Heart left ventricle (tissue), 16 donors: ENCODE measurements around the gene ZNF408. TPM values are rescaled to one million over a fixed set of nuclear protein-coding genes. Genes with fewer than 3 reads are reported as not detected.
A peak's percentile ranks its signal among the peaks of the same experiment; 100 is the strongest.

Experiments used
- ATAC-seq, 4 donors: fragments of 200-7000 bp; cut with Tn5 transposase; one replicate each; pipeline ENCODE4 v1.9.1; 2020 to 2022; ENCODE audit warnings: moderate library complexity in 4 of 4, mild to moderate bottlenecking in 3 of 4, moderate number of reproducible peaks in 1 of 4
- DNase-seq, 5 donors: peaks; one replicate each; pipeline ENCODE4 v3.0.0-alpha.2; 2020
- H3K27ac ChIP-seq, 12 donors: fragments of 200-600 bp; sonication (generic) in 4 of 12; one replicate each; pipeline versions ENCODE4 v1.5.0 to v1.8.0; 2016 to 2022; ENCODE audit warnings: mild to moderate bottlenecking in 2 of 12
- H3K27me3 ChIP-seq, 9 donors: fragments of 200-600 bp; sonication (generic) in 2 of 9; one replicate each; pipeline versions ENCODE4 v1.5.1 to v1.8.0; 2016 to 2022; ENCODE audit warnings: mild to moderate bottlenecking in 3 of 9
- H3K36me3 ChIP-seq, 9 donors: fragments of 200-600 bp; sonication (generic) in 2 of 9; one replicate each; pipeline versions ENCODE4 v1.5.0 to v1.8.0; 2018 to 2022; ENCODE audit warnings: mild to moderate bottlenecking in 2 of 9
- H3K4me1 ChIP-seq, 12 donors: fragments of 200-600 bp; sonication (generic) in 4 of 12; one replicate each; pipeline versions ENCODE4 v1.5.0 to v1.8.0; 2016 to 2022; ENCODE audit warnings: mild to moderate bottlenecking in 3 of 12
- H3K4me3 ChIP-seq, 12 donors: fragments of 200-600 bp; sonication (generic) in 4 of 12; one replicate each; pipeline versions ENCODE4 v1.5.0 to v1.8.0; 2017 to 2022; ENCODE audit warnings: mild to moderate bottlenecking in 9 of 12, moderate library complexity in 4 of 12
- H3K9me3 ChIP-seq, 12 donors: fragments of 200-600 bp; sonication (generic) in 4 of 12; one replicate each; pipeline versions ENCODE4 v1.5.0 to v1.8.0; 2016 to 2022; ENCODE audit warnings: mild to moderate bottlenecking in 1 of 12
- POLR2A ChIP-seq, 2 donors: fragments of 450-650 bp; IDR thresholded peaks; one replicate each; pipeline ENCODE4 v1.6.1; 2017; ENCODE audit warnings: antibody characterized with exemption in 2 of 2, mild to moderate bottlenecking in 2 of 2, moderate library complexity in 2 of 2
- WGBS, 4 donors: extraction: QIAGEN DNeasy Blood & Tissue Kit in 2 of 4; methylation state at CpG; one replicate each; pipeline versions ENCODE4 v1.1.5 to v1.1.7; 2013 to 2018; 5-methylcytosine and 5-hydroxymethylcytosine counted together
- intact Hi-C, 10 donors: fragments of 100-400 bp; cut with DNase I; formaldehyde crosslinking; loops; one replicate each; pipeline versions ENCODE4 v1.11.1 to v1.14.2; 2022
- polyA plus RNA-seq, 2 donors: library from polyadenylated mRNA; stranded (reverse); fragments of 200-250 nt; gene quantifications; one replicate each; pipeline ENCODE4 v1.2.3, GENCODE V29; 2013
- total RNA-seq, 9 donors: library from RNA; depleted of rRNA in 2 of 9; stranded (reverse); fragments of >200 nt in 2 of 9; fragmentation: NEBNext Ultra II Directional in 3 of 9; extraction: Animal tissue kit (Norgen Biotek cat#: 25700) in 3 of 9; gene quantifications; one replicate each; pipeline versions ENCODE4 v1.1.0 to v1.2.4, GENCODE V29; 2016 to 2023
- TF ChIP-seq, protein P1 (sequence below), 12 donors: fragments of 200-600 bp; sonication (generic) in 4 of 12; IDR thresholded peaks; one replicate each; pipeline versions ENCODE4 v1.5.0 to v1.8.0; 2018 to 2022; ENCODE audit warnings: antibody characterized with exemption in 12 of 12, mild to moderate bottlenecking in 5 of 12
- donor health status: ischemic (EF 13 %, LVEDD 7.1; RV severe dilation, severe dysfunction).
- donor health status: healthy with polysubstance abuse.
- donor health status: DM: no; HTN: yes; CAD: no.
- donor health status: DM: no; HTN: no; CAD: no.
- donor health status: ischemic (EF 25% LVEDD 6.9; RV normal size, moderate dysfunction).
- donor health status: ischemic (EF 25% LVEDD 5.7; RV mildly dilated, moderate dysfunction).
- donor health status: healthy.
- donor health status: DM: yes; HTN: yes; CAD: no.
- donor health status: ischemic (EF 35%, LVEDD 5.7; RV mildly dilated, moderate dysfunction).
- donor health status: nonischemic (EF 11% LVEDD 7.7; RV severe dilation, severe dysfunction).
- donor health status: DM: yes; HTN: yes; CAD: no.
- donor health status: PGD.
- donor health status: ischemic (EF 29% LVEDD 5.4; RV normal size, mild dysfunction).
- donor health status: nonischemic (EF 23%, LVEDD 6.1; RV moderate dilation, normal function).

Gene ZNF408
- total and polyA plus RNA-seq, 11 donors: 5.3 to 10.0 (median 7.1) TPM

DNA sequence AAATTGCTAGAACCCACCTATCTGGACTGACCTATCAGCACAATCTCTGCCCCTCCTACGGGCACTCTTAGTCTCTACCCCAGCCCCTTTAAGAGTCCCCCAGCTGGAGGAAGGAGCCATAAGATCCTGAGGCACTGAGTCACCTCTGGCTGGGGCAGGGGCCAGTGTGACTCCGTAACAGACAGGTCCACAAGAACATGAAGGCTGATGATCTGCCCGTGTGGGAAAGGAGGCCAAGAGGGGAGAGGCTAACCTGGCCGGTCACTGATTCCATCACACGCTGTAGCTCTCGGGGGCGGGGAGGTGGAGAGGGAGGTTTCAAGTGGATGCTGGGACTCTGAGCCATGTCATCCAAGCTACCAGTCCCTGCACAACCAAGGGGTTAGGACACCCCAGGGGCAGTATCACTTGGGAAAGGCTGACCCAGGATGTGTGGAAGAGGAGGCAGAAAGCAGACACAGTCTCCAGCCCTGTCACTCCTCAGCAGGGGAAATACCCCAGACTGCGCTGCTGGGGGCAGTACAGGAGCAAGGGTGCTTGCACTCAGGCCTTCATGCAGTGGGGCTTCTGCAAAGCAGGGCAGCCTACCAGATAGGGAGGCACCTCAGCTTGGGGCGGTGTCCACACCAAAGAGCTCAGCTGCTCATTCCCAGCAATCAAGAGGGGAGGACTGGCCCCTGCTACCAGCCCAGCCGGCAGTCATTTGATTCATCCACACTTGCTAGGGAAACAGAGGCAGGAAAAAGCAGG, 22.7 kb upstream of the ZNF408 start:
- Histone ChIP-seq H3K36me3 (peaks cover 0 to 79% (median 66%) of the 10 kb centered on the region in 9 donors), H3K27me3 (no peaks in the 10 kb centered on the region), H3K4me1 (peaks cover 4 to 49% (median 40%) of the 10 kb centered on the region in 12 donors), H3K4me3 (no peak overlapping the region), H3K9me3 (no peaks in the 10 kb centered on the region), H3K27ac (peak overlapping the region in 7 of 12 donors; percentile 5 to 82 (median 43))
- intact Hi-C loops: no loop called here
- DNase-seq (no peak), ATAC-seq (no peak)
- TF ChIP-seq POLR2A (IDR thresholded peaks at IDR 0.05): no peak
- TF ChIP-seq, protein P1, sequence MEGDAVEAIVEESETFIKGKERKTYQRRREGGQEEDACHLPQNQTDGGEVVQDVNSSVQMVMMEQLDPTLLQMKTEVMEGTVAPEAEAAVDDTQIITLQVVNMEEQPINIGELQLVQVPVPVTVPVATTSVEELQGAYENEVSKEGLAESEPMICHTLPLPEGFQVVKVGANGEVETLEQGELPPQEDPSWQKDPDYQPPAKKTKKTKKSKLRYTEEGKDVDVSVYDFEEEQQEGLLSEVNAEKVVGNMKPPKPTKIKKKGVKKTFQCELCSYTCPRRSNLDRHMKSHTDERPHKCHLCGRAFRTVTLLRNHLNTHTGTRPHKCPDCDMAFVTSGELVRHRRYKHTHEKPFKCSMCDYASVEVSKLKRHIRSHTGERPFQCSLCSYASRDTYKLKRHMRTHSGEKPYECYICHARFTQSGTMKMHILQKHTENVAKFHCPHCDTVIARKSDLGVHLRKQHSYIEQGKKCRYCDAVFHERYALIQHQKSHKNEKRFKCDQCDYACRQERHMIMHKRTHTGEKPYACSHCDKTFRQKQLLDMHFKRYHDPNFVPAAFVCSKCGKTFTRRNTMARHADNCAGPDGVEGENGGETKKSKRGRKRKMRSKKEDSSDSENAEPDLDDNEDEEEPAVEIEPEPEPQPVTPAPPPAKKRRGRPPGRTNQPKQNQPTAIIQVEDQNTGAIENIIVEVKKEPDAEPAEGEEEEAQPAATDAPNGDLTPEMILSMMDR (IDR thresholded peaks at IDR 0.05): no peak
- WGBS, 4 donors: 77 to 83% (median 80%) methylated on average over 9 to 10 of the region's 10 CpGs

DNA sequence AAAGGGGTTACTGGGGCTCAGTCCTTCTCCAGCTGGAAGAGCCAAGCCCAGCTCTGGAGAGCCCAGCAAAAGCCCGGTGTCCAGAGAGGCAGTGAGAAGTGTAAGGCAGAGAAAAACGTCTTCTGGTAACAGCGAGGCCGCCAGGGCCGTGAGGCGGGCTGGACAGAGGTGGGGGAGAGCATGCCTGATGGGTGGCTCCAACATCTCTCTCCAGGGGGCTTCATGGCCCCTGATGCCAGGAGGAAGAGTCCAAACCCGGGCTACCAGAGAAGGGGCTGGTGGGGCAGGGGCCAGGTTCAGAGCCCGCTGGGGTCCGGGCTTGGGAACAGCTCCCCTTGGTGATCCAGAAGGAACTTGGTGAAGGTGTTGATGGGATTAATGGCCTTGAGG, 22.1 kb upstream of the ZNF408 start:
- H3K9me3 ChIP-seq: no peaks in the 10 kb centered on the region
- H3K4me1 ChIP-seq: peaks cover 4 to 49% (median 43%) of the 10 kb centered on the region in 12 donors
- WGBS, 4 donors: 88 to 92% (median 89%) methylated on average over 8 to 9 of the region's 9 CpGs
- DNase-seq (no peak), ATAC-seq (no peak)
- peak overlapping the region in 4 of 12 donors; percentile 37 to 82 (median 44) for H3K27ac ChIP-seq
- no peak overlapping the region for H3K4me3 ChIP-seq
- intact Hi-C loops: no loop called here
- no peaks in the 10 kb centered on the region for H3K27me3 ChIP-seq
- TF ChIP-seq, protein P1 (IDR thresholded peaks at IDR 0.05): no peak
- no peak for TF ChIP-seq POLR2A (IDR thresholded peaks at IDR 0.05)
- peaks cover 0 to 79% (median 60%) of the 10 kb centered on the region in 9 donors for H3K36me3 ChIP-seq

DNA sequence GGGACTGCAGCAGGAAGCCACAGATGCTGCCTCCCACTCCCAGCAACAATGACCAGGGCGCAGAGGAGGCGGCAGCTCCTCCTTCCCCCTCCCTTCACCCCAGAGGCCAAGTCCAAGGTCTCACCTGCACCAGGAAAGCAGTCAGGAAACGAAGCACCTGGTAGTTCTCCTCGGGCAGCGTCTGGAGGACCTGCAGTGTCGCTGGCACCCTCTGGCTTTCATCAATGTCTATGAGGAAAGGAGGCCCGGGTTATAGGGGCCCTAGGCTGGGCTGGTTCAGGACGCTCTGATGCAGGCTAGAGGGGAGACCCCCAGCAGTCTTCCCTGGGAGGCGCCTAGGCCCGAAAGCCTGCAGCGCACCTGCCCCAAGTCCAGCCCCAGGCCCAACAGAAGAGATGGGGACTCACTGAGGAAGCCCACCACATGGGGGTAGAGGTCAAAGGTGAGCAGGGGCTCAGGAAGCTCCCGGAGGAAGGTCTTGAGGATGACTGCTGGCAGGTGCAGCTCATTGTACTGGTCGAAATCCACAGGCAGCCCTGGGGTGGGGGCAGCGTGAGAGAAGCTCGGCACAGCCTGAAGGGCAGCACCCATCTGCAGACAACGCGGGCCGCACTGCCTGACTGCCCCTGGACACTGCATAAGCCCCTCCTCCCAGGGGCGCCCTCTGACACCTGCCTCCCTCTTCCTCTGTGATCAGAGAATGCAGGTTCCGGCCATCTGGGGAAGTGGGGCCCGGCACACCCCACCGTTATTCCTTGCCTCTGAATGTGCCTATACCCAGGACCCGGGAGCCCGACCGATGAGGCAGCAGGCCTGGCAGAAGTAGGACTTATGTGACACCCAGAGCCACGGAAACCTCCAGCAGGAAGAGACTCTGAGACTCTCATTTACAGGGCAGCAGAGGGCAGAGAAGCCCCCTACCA, 21.3 kb upstream of the ZNF408 start:
- Histone ChIP-seq H3K36me3 (peaks cover 0 to 83% (median 58%) of the 10 kb centered on the region in 9 donors), H3K9me3 (no peaks in the 10 kb centered on the region), H3K4me3 (no peak overlapping the region), H3K4me1 (peaks cover 2 to 49% (median 41%) of the 10 kb centered on the region in 12 donors), H3K27me3 (no peaks in the 10 kb centered on the region), H3K27ac (peak overlapping the region in 1 of 12 donors; percentile 43)
- no peak for DNase-seq
- intact Hi-C loops: loop anchor here in 1 of 10 donors (5.0 kb wide), 1 partner anchor 62 kb away; the partner anchor contains the start of genes ATG13 and HARBI1
- ATAC-seq: no peak
- WGBS, 4 donors: 88 to 91% (median 90%) methylated on average over 17 to 26 of the region's 26 CpGs
- no peak for TF ChIP-seq POLR2A (IDR thresholded peaks at IDR 0.05)

DNA sequence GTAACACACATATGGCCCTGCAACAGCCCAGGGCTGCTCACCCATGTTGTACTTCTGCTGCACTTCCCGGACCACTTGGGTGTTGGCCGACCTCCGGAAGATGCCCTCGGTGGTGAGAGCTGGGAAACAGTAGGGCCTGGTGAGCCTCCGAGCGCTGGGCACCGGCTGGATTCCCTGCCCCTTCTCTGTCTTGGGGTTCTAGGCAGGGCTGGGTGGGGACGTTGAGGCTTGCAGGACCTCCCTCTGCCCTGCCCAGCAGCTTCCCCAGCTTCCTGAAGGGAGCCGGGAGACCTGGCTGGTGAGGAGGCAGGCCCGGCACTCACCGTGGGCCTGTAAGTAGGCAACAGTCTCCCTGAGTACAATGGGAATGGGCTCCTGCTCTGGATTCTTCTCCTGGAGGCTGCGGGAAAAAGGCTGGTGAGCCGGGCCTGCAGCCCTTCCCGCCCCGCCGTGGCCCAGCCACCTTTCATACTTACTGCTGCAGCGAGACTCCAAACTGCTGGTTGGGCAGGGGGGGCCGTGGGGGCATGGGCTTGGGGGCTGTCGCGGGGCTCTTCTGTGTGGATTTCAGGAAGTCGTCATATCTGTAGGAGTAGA, 20.6 kb upstream of the ZNF408 start:
- Histone ChIP-seq H3K27ac (no peak overlapping the region), H3K36me3 (peaks cover 0 to 88% (median 60%) of the 10 kb centered on the region in 9 donors), H3K4me1 (peaks cover 0 to 49% (median 41%) of the 10 kb centered on the region in 12 donors), H3K4me3 (no peak overlapping the region), H3K27me3 (no peaks in the 10 kb centered on the region), H3K9me3 (no peaks in the 10 kb centered on the region)
- intact Hi-C loops: loop anchor here in 1 of 10 donors (5.0 kb wide), 1 partner anchor 63 kb away; the partner anchor contains the start of genes ATG13 and HARBI1
- DNase-seq (no peak), ATAC-seq (no peak)
- WGBS, 4 donors: 81 to 93% (median 90%) methylated on average over 11 to 21 of the region's 21 CpGs
- TF ChIP-seq POLR2A (IDR thresholded peaks at IDR 0.05): no peak
- TF ChIP-seq, protein P1 (IDR thresholded peaks at IDR 0.05): no peak
